Keratinocyte (primary cell): Measurements from ENCODE around the gene LZTS2.

Experiments
- CTCF ChIP-seq, 3 experiments: IDR thresholded peaks in 1 of 3; conservative IDR thresholded peaks in 1 of 3; optimal IDR thresholded peaks in 1 of 3; 2 replicates in 2 of 3; 3 replicates in 1 of 3; pipeline versions ENCODE3 to v1.5.1; 2011; ENCODE audit warnings: low read length in 3 of 3, mild to moderate bottlenecking in 3 of 3, moderate library complexity in 2 of 3, control low read depth in 1 of 3, inconsistent platforms in 1 of 3; ENCODE audit not compliant: insufficient read depth in 2 of 3; ENCODE audit errors: extremely low read depth in 1 of 3
- EZH2 ChIP-seq: IDR thresholded peaks from one replicate; pipeline ENCODE4 v1.6.1; 2012; ENCODE audit warnings: inconsistent platforms, mild to moderate bottlenecking, low read length, moderate library complexity

- TF ChIP-seq EZH2 (no peak), CTCF (optimal IDR thresholded peaks at IDR 0.05 in 1 of 3, IDR thresholded peaks at IDR 0.05 in 1 of 3, conservative IDR thresholded peaks at IDR 0.05 in 1 of 3; ENCODE audit: extremely low read depth in 1 of 3, insufficient read depth in 2 of 3, low read length in 3 of 3) (peak in 1 of 3 experiments; percentile 13)
Observed at GRCh38 chr10:101029520-101030295, 30.1 kb downstream of the LZTS2 start.
